B cell (primary cell): ENCODE results near the gene LRP2. TPM values are rescaled to one million over a fixed set of nuclear protein-coding genes. Genes with fewer than 3 reads are reported as not detected.

Source experiments
- ATAC-seq: fragments of 200-7000 bp; cut with Tn5 transposase; one replicate; pipeline ENCODE4 v1.10.0; 2021; ENCODE audit warnings: low read depth, mild to moderate bottlenecking, moderate number of reproducible peaks, moderate library complexity
- CTCF ChIA-PET: fragments of 350-600 bp; sonication (Branson Sonifier 250); formaldehyde crosslinking; loops from one replicate; lab custom pipeline; 2021; ENCODE audit warnings: antibody characterized with exemption, inconsistent platforms; lab: Charles Lee
- POLR2A ChIA-PET: fragments of 350-600 bp; sonication (Branson Sonifier 250); formaldehyde crosslinking; loops from one replicate; lab custom pipeline; 2021; ENCODE audit warnings: antibody characterized with exemption; lab: Charles Lee
- DNase-seq: peaks from one replicate; pipeline ENCODE4 v3.0.0; 2013
- H2AFZ ChIP-seq: 2 replicates; pipeline ENCODE4 v1.6.1; 2012; ENCODE audit warnings: mild to moderate bottlenecking, low read depth, low read length; ENCODE audit not compliant: insufficient read depth, poor library complexity, severe bottlenecking
- H3K27ac ChIP-seq, 2 donors: 1 replicate in 1 of 2; 2 replicates in 1 of 2; pipeline ENCODE4 v1.5.1; 2012 to 2013; ENCODE audit warnings: low read length in 2 of 2, mild to moderate bottlenecking in 2 of 2, moderate library complexity in 1 of 2
- H3K27me3 ChIP-seq, 4 experiments: fragments of 200-600 bp in 1 of 4; sonication (generic) in 1 of 4; replicated peaks in 1 of 4; 1 replicate in 2 of 4; 2 replicates in 2 of 4; pipeline versions ENCODE4 v1.6.1 to v1.7.0; 2013 to 2016; ENCODE audit warnings: low read length in 3 of 4, mild to moderate bottlenecking in 2 of 4, mixed read lengths in 1 of 4, moderate library complexity in 1 of 4; ENCODE audit not compliant: insufficient read depth in 4 of 4, control insufficient read depth in 3 of 4; ENCODE audit errors: control extremely low read depth in 1 of 4
- H3K36me3 ChIP-seq, 2 experiments: replicated peaks in 1 of 2; 1 replicate in 1 of 2; 2 replicates in 1 of 2; pipeline versions ENCODE4 v1.6.1 to v1.7.1; 2013; ENCODE audit warnings: low read length in 1 of 2; ENCODE audit not compliant: insufficient read depth in 2 of 2, control insufficient read depth in 1 of 2; ENCODE audit errors: control extremely low read depth in 1 of 2, extremely low read depth in 1 of 2
- H3K4me1 ChIP-seq, 2 donors: fragments of 200-600 bp in 1 of 2; sonication (generic) in 1 of 2; 1 replicate in 1 of 2; 2 replicates in 1 of 2; pipeline versions ENCODE4 v1.5.1 to v1.6.1; 2013 to 2017; ENCODE audit warnings: low read length in 2 of 2; ENCODE audit not compliant: control insufficient read depth in 2 of 2, insufficient read depth in 2 of 2
- H3K4me2 ChIP-seq: replicated peaks from 2 replicates; pipeline ENCODE3; 2012; ENCODE audit warnings: mild to moderate bottlenecking, low read depth, low read length; ENCODE audit not compliant: poor library complexity, severe bottlenecking
- H3K4me3 ChIP-seq, 5 experiments: fragments of 200-600 bp in 1 of 5; sonication (generic) in 1 of 5; 1 replicate in 3 of 5; 2 replicates in 2 of 5; pipeline versions ENCODE4 v1.5.1 to v1.7.0; 2011 to 2016; ENCODE audit warnings: low read length in 4 of 5, mild to moderate bottlenecking in 4 of 5, low read depth in 2 of 5, control low read depth in 1 of 5, moderate library complexity in 1 of 5; ENCODE audit not compliant: insufficient read depth in 1 of 5; ENCODE audit errors: control extremely low read depth in 1 of 5, extremely low read depth in 1 of 5
- H3K79me2 ChIP-seq: fragments of 200-600 bp; sonication (generic); one replicate; pipeline ENCODE4 v1.6.0; 2016; ENCODE audit warnings: low read length; ENCODE audit not compliant: control insufficient read depth, insufficient read depth
- H3K9ac ChIP-seq: fragments of 200-600 bp; sonication (generic); 2 replicates; pipeline ENCODE4 v1.6.1; 2017; ENCODE audit warnings: mild to moderate bottlenecking, low read length, moderate library complexity
- H3K9me3 ChIP-seq, 3 donors: one replicate each; pipeline versions ENCODE4 v1.6.1 to v1.7.1; 2013; ENCODE audit warnings: low read length in 2 of 3; ENCODE audit not compliant: control insufficient read depth in 2 of 3, insufficient read depth in 1 of 3; ENCODE audit errors: control extremely low read depth in 1 of 3
- H4K20me1 ChIP-seq: 2 replicates; pipeline ENCODE4 v1.6.0; 2012; ENCODE audit warnings: mild to moderate bottlenecking, low read length; ENCODE audit not compliant: insufficient read depth, control insufficient read depth, poor library complexity, severe bottlenecking
- H3K27ac Mint-ChIP-seq: one replicate; pipeline ENCODE4 v1.8.0; 2021; ENCODE audit warnings: mixed read lengths
- H3K27me3 Mint-ChIP-seq: one replicate; pipeline ENCODE4 v1.8.0; 2021; ENCODE audit warnings: mixed read lengths
- H3K4me1 Mint-ChIP-seq: one replicate; pipeline ENCODE4 v1.8.0; 2021; ENCODE audit warnings: mixed read lengths
- H3K4me3 Mint-ChIP-seq: one replicate; pipeline ENCODE4 v1.8.0; 2021; ENCODE audit warnings: mixed read lengths
- H3K9me3 Mint-ChIP-seq: one replicate; pipeline ENCODE4 v1.8.0; 2022; ENCODE audit warnings: mixed read lengths; ENCODE audit not compliant: insufficient read depth
- CTCF ChIP-seq: fragments of 200-600 bp; IDR thresholded peaks from one replicate; pipeline ENCODE4 v1.8.0; 2022; ENCODE audit warnings: antibody characterized with exemption, mild to moderate bottlenecking
- EZH2 ChIP-seq: IDR thresholded peaks from 2 replicates; pipeline ENCODE4 v1.6.1; 2012; ENCODE audit warnings: borderline replicate concordance, low read depth, mild to moderate bottlenecking, moderate library complexity, low read length; ENCODE audit not compliant: insufficient read depth, poor library complexity, severe bottlenecking
- WGBS: methylation state at CpG from one replicate; pipeline ENCODE4 v1.1.5; 2013; ENCODE audit warnings: missing lambda C conversion rate; ENCODE audit not compliant: insufficient coverage; 5-methylcytosine and 5-hydroxymethylcytosine counted together
- intact Hi-C: fragments of 100-400 bp; cut with micrococcal nuclease; formaldehyde crosslinking; loops from one replicate; pipeline ENCODE4 v1.10.0; 2022
- polyA plus RNA-seq: library from polyadenylated mRNA; depleted of rRNA; stranded (reverse); fragments of >200 nt; gene quantifications from 2 replicates; pipeline ENCODE4 v1.2.3, GENCODE V29; 2012
- total RNA-seq, 2 donors: library from RNA; stranded (reverse); fragments of 120-200 nt in 1 of 2; gene quantifications; 1 replicate in 1 of 2; 2 replicates in 1 of 2; pipeline versions ENCODE4 v1.2.3 to v1.2.4, GENCODE V29; 2013 to 2022

LRP2 gene
- total and polyA plus RNA-seq, 2 donors (not counting 1 experiment from before 2014, with no cell fraction given) = not detected

- Mint-ChIP-seq H3K4me3 (no peak overlapping the region), H3K9me3 (peaks cover 1% of the 10 kb centered on the region), H3K4me1 (no peaks in the 10 kb centered on the region), H3K27me3 (peaks cover 5% of the 10 kb centered on the region), H3K27ac (no peak overlapping the region)
- Histone ChIP-seq H3K9ac (no peak overlapping the region), H3K9me3 (no peaks in the 10 kb centered on the region), H3K27ac (no peak overlapping the region), H3K4me2 (no peak overlapping the region), H2AFZ (no peak overlapping the region), H3K36me3 (no peaks in the 10 kb centered on the region), H3K4me3 (no peak overlapping the region), H4K20me1 (no peaks in the 10 kb centered on the region), H3K27me3 (peaks cover 0 to 3% (median 1%) of the 10 kb centered on the region in 4 experiments), H3K79me2 (no peaks in the 10 kb centered on the region), H3K4me1 (no peaks in the 10 kb centered on the region)
- CTCF ChIA-PET = no interaction called here
- no peak for TF ChIP-seq EZH2
- TF ChIP-seq CTCF = no peak
- POLR2A ChIA-PET = no interaction called here
- WGBS = no CpG with 5 or more reads among the region's 1 CpG
- no peak for DNase-seq
- intact Hi-C loops = no loop called here
- ATAC-seq = no peak
Measured at GRCh38 chr2:169260246-169260645, 102.1 kb downstream of the LRP2 start.

GRCh38 chr2:169259402-169259801, 102.9 kb downstream of the LRP2 start:
- Mint-ChIP-seq H3K4me3 (no peak overlapping the region), H3K4me1 (no peaks in the 10 kb centered on the region), H3K9me3 (peaks cover 1% of the 10 kb centered on the region), H3K27ac (no peak overlapping the region), H3K27me3 (peaks cover 5% of the 10 kb centered on the region)
- no peak overlapping the region for H3K9ac ChIP-seq
- no peaks in the 10 kb centered on the region for H3K4me1 ChIP-seq
- no peak overlapping the region for H3K4me2 ChIP-seq
- 93% methylated on average over 4 of the region's 5 CpGs for WGBS
- ATAC-seq = no peak
- peaks cover 0 to 3% (median under 1%) of the 10 kb centered on the region in 4 experiments for H3K27me3 ChIP-seq
- H2AFZ ChIP-seq = no peak overlapping the region
- no peak for DNase-seq
- intact Hi-C loops = no loop called here
- no peaks in the 10 kb centered on the region for H3K79me2 ChIP-seq
- H4K20me1 ChIP-seq = no peaks in the 10 kb centered on the region
- no peaks in the 10 kb centered on the region for H3K9me3 ChIP-seq
- TF ChIP-seq EZH2 (no peak), CTCF (no peak)
- ChIA-PET CTCF (no interaction called here), POLR2A (no interaction called here)
- no peak overlapping the region for H3K27ac ChIP-seq
- no peak overlapping the region for H3K4me3 ChIP-seq
- no peaks in the 10 kb centered on the region for H3K36me3 ChIP-seq
